Endothelial cell of umbilical vein (primary cell): ENCODE measurements around the gene FAM98A. TPM values are rescaled to one million over a fixed set of nuclear protein-coding genes. Genes with fewer than 3 reads are reported as not detected.

Experiments
- BruUV-seq: library from RNA; stranded (reverse); fragments of 400-500 nt; replicated peaks from 2 replicates; lab custom pipeline; 2021; lab: Mats Ljungman, UMichigan
- CTCF ChIA-PET: fragments of 300-600, 350-600 bp; sonication (Branson Sonifier 250); formaldehyde crosslinking; loops from one replicate; lab custom pipeline; 2021; ENCODE audit warnings: antibody characterized with exemption, inconsistent platforms; lab: Charles Lee
- POLR2A ChIA-PET: fragments of 300-600, 350-600 bp; sonication (Branson Sonifier 250); formaldehyde crosslinking; loops from one replicate; lab custom pipeline; 2021; ENCODE audit warnings: antibody characterized with exemption, inconsistent platforms; lab: Charles Lee
- DNase-seq: peaks from one replicate; pipeline ENCODE4 v3.0.0-alpha.2; 2011; ENCODE audit warnings: low read depth, low spot score
- FAIRE-seq: peaks from 2 replicates; lab custom pipeline; 2011; peaks lifted over from hg19 to GRCh38; lab: Jason Lieb, UNC
- H2AFZ ChIP-seq: 2 replicates; pipeline ENCODE4 v1.6.0; 2012; ENCODE audit warnings: low read depth, low read length, control low read depth, inconsistent platforms
- H3K27ac ChIP-seq: 2 replicates; pipeline ENCODE4 v1.5.1; 2011; ENCODE audit warnings: low read depth, mild to moderate bottlenecking, control low read depth, low read length, moderate library complexity; ENCODE audit not compliant: insufficient read depth
- H3K27me3 ChIP-seq, 2 experiments: 2 replicates each; pipeline versions ENCODE4 v1.6.0 to v1.6.1; 2011; ENCODE audit warnings: low read length in 2 of 2, mixed read lengths in 1 of 2; ENCODE audit not compliant: control insufficient read depth in 2 of 2, insufficient read depth in 2 of 2
- H3K36me3 ChIP-seq, 2 experiments: 2 replicates in 1 of 2; 3 replicates in 1 of 2; pipeline ENCODE4 v1.5.1; 2011; ENCODE audit warnings: low read length in 2 of 2, mild to moderate bottlenecking in 1 of 2, moderate library complexity in 1 of 2; ENCODE audit not compliant: control insufficient read depth in 2 of 2, insufficient read depth in 2 of 2; ENCODE audit errors: extremely low read depth in 1 of 2
- H3K4me1 ChIP-seq: 3 replicates; pipeline ENCODE4 v1.5.1; 2011; ENCODE audit warnings: mild to moderate bottlenecking, low read length; ENCODE audit not compliant: control insufficient read depth, insufficient read depth; ENCODE audit errors: extremely low read depth
- H3K4me2 ChIP-seq: 2 replicates; pipeline ENCODE4 v1.6.1; 2011; ENCODE audit warnings: low read length, control low read depth, mixed read lengths; ENCODE audit not compliant: insufficient read depth
- H3K4me3 ChIP-seq, 3 experiments: fragments of 200-600 bp in 1 of 3; sonication (generic), shearing (Covaris generic) in 1 of 3; replicated peaks in 1 of 3; 2 replicates each; pipeline ENCODE4 v1.5.1; 2011 to 2016; ENCODE audit warnings: control low read depth in 3 of 3, low read length in 3 of 3, mild to moderate bottlenecking in 2 of 3, inconsistent platforms in 1 of 3, low read depth in 1 of 3, moderate library complexity in 1 of 3; ENCODE audit not compliant: insufficient read depth in 1 of 3
- H3K79me2 ChIP-seq: 2 replicates; pipeline ENCODE4 v1.6.0; 2012; ENCODE audit warnings: low read length, inconsistent platforms; ENCODE audit not compliant: control insufficient read depth, insufficient read depth
- H3K9ac ChIP-seq: replicated peaks from 2 replicates; pipeline ENCODE3; 2011; ENCODE audit warnings: low read length, control low read depth; ENCODE audit not compliant: insufficient read depth; ENCODE audit errors: extremely low read depth
- H3K9me1 ChIP-seq: replicated peaks from 3 replicates; pipeline ENCODE4 v1.6.0; 2011; ENCODE audit warnings: mild to moderate bottlenecking, low read length; ENCODE audit not compliant: control insufficient read depth, insufficient read depth; ENCODE audit errors: extremely low read depth
- H3K9me3 ChIP-seq: replicated peaks from 2 replicates; pipeline ENCODE4 v1.5.1; 2012; ENCODE audit warnings: low read length, inconsistent platforms; ENCODE audit not compliant: control insufficient read depth, insufficient read depth
- H4K20me1 ChIP-seq: replicated peaks from 2 replicates; pipeline ENCODE3; 2011; ENCODE audit warnings: mild to moderate bottlenecking, low read length; ENCODE audit not compliant: control insufficient read depth, insufficient read depth; ENCODE audit errors: extremely low read depth
- CTCF ChIP-seq, 2 donors: IDR thresholded peaks; 1 replicate in 1 of 2; 2 replicates in 1 of 2; pipeline ENCODE4 v1.5.1; 2011; ENCODE audit warnings: low read length in 2 of 2, mild to moderate bottlenecking in 2 of 2, moderate library complexity in 2 of 2, control low read depth in 1 of 2, inconsistent platforms in 1 of 2, low read depth in 1 of 2; ENCODE audit not compliant: insufficient read depth in 1 of 2; ENCODE audit errors: extremely low read depth in 1 of 2
- GATA2 ChIP-seq: IDR thresholded peaks from 2 replicates; pipeline ENCODE4 v1.7.0; 2011; ENCODE audit warnings: low read depth, mild to moderate bottlenecking, moderate library complexity, mixed read lengths, low read length; ENCODE audit not compliant: insufficient read length, insufficient read depth
- JUN ChIP-seq: IDR thresholded peaks from 2 replicates; pipeline ENCODE4 v1.6.1; 2011; ENCODE audit warnings: borderline replicate concordance, low read depth; ENCODE audit not compliant: insufficient read length, insufficient read depth
- MAX ChIP-seq: IDR thresholded peaks from 2 replicates; pipeline ENCODE4 v1.6.1; 2011; ENCODE audit not compliant: insufficient read depth, insufficient read length
- MYC ChIP-seq: IDR thresholded peaks from one replicate; pipeline ENCODE4 v1.6.1; 2011; ENCODE audit warnings: mild to moderate bottlenecking, low read depth, low read length
- POLR2A ChIP-seq: IDR thresholded peaks from 2 replicates; pipeline ENCODE4 v1.6.1; 2012; ENCODE audit warnings: low read depth, mild to moderate bottlenecking, control low read depth, low read length
- POLR2AphosphoS5 ChIP-seq: IDR thresholded peaks from 2 replicates; pipeline ENCODE4 v1.6.1; 2012; ENCODE audit warnings: low read depth, mild to moderate bottlenecking, control low read depth, low read length, moderate library complexity; ENCODE audit not compliant: insufficient read depth
- dilution Hi-C: fragments of 300-500 bp; cut with MboI; formaldehyde crosslinking; loops from one replicate; pipeline ENCODE4 v1.15.0; 2019; ENCODE audit warnings: low sequenced_read_pairs; ENCODE audit not compliant: extremely low pct_ligation_motif_present
- intact Hi-C: fragments of 100-400 bp; cut with micrococcal nuclease; formaldehyde crosslinking; loops from one replicate; pipeline ENCODE4 v1.10.0; 2022
- polyA plus RNA-seq, 4 experiments: library from polyadenylated mRNA; depleted of rRNA in 3 of 4; stranded (reverse) in 3 of 4; unstranded in 1 of 4; fragments of >200 nt; gene quantifications; 2 replicates each; pipeline versions ENCODE4 v1.2.1 to v1.2.3, GENCODE V29; 2011 to 2012; ENCODE audit warnings: missing spikeins in 1 of 4
- total RNA-seq: library from RNA; stranded (reverse); gene quantifications from 2 replicates; pipeline ENCODE4 v1.2.3, GENCODE V29; 2021

Gene FAM98A
- total and polyA plus RNA-seq, 2 donors (not counting 3 experiments of a cell fraction or from before 2014, with no cell fraction given), result 52.8 to 97.1 TPM

GRCh38 chr2:33632831-33633230 lies 33.7 kb upstream of the FAM98A start:
- Histone ChIP-seq H4K20me1 (no peaks in the 10 kb centered on the region), H3K27me3 (peaks cover 0 to 2% of the 10 kb centered on the region in 2 experiments), H3K27ac (no peak overlapping the region), H3K4me3 (no peak overlapping the region), H3K9me3 (no peaks in the 10 kb centered on the region), H3K36me3 (no peaks in the 10 kb centered on the region), H2AFZ (no peak overlapping the region), H3K4me2 (no peak overlapping the region), H3K4me1 (no peaks in the 10 kb centered on the region), H3K79me2 (no peaks in the 10 kb centered on the region), H3K9ac (no peak overlapping the region), H3K9me1 (no peaks in the 10 kb centered on the region)
- ChIA-PET CTCF (interaction anchor here (0.6 kb wide), 1 partner anchor 237 kb away, joined by 3 read pairs; no protein-coding TSS in a partner anchor), POLR2A (no interaction called here)
- dilution Hi-C loops, result no loop called here
- BruUV-seq, result no TSS peak
- FAIRE-seq (no peak), DNase-seq (no peak)
- intact Hi-C loops, result no loop called here
- TF ChIP-seq POLR2AphosphoS5, result no peak

- ChIA-PET CTCF (no interaction called here), POLR2A (no interaction called here)
- Histone ChIP-seq H3K9me3 (no peaks in the 10 kb centered on the region), H3K4me3 (no peak overlapping the region), H3K79me2 (no peaks in the 10 kb centered on the region), H4K20me1 (no peaks in the 10 kb centered on the region), H3K27me3 (peaks cover 0 to 2% of the 10 kb centered on the region in 2 experiments), H3K4me1 (no peaks in the 10 kb centered on the region), H2AFZ (no peak overlapping the region), H3K9me1 (no peaks in the 10 kb centered on the region), H3K4me2 (no peak overlapping the region), H3K27ac (no peak overlapping the region), H3K36me3 (no peaks in the 10 kb centered on the region), H3K9ac (no peak overlapping the region)
- dilution Hi-C loops, result no loop called here
- TF ChIP-seq POLR2A (no peak), POLR2AphosphoS5 (no peak), GATA2 (no peak), MYC (no peak), JUN (no peak), MAX (no peak), CTCF (IDR thresholded peaks at IDR 0.05; ENCODE audit: extremely low read depth in 1 of 2, insufficient read depth in 1 of 2, low read depth in 1 of 2, low read length in 2 of 2) (no peak)
- intact Hi-C loops, result no loop called here
- FAIRE-seq (no peak), DNase-seq (no peak)
- no TSS peak for BruUV-seq
Measured at GRCh38 chr2:33628031-33628827, 29.1 kb upstream of the FAM98A start.
